GM18951 (cell line): ENCODE results near the gene ZBED4.
A peak's percentile ranks its signal among the peaks of the same experiment; 100 is the strongest.

Experiments
- POLR2A ChIP-seq: IDR thresholded peaks from 4 replicates; pipeline ENCODE4 v1.6.1; 2011; ENCODE audit warnings: mild to moderate bottlenecking; ENCODE audit not compliant: insufficient read length, insufficient read depth; ENCODE audit errors: extremely low read depth
- in situ Hi-C: fragments of 300-500 bp; cut with MboI; formaldehyde crosslinking; loops from one replicate; pipeline ENCODE4 v1.12.0; 2022; ENCODE audit warnings: low sequenced_read_pairs, mixed read lengths, inconsistent platforms; ENCODE audit not compliant: unreplicated experiment

The ZBED4 gene

DNA sequence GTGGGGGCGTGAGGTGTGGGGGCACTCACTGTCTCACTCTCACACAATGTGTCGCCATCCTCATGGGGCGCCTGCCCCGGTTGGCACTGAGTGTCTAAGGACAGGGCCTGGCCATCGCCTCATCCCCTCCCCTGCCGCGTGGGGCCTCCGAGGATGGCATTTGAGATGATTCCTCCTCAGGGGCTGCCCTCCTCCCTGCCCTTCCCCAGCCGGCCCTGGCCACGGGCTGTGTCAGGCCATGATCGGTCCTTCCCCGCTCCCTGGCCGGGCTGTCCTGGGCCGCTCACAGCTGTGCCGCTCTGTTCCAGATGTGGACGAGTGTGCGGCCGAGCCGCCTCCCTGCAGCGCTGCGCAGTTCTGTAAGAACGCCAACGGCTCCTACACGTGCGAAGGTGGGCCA, 69.3 kb downstream of the ZBED4 start:
- no peak for TF ChIP-seq POLR2A
- in situ Hi-C loops, result no loop called here

GRCh38 chr22:49923445-49923844, 69.8 kb downstream of the ZBED4 start:
- in situ Hi-C loops, result no loop called here
- TF ChIP-seq POLR2A, result no peak

- TF ChIP-seq POLR2A, result no peak
- in situ Hi-C loops, result no loop called here
Measured at GRCh38 chr22:49924113-49924833, 70.6 kb downstream of the ZBED4 start.

GRCh38 chr22:49925525-49926128, 72.0 kb downstream of the ZBED4 start:
- in situ Hi-C loops, result loop anchor here (25.0 kb wide), 1 partner anchor 287 kb away; the partner anchor contains the start of gene SELENOO
- peak; percentile 61 for TF ChIP-seq POLR2A

GRCh38 chr22:49926916-49927315, 73.3 kb downstream of the ZBED4 start:
- in situ Hi-C loops, result loop anchor here (25.0 kb wide), 1 partner anchor 285 kb away; the partner anchor contains the start of gene SELENOO

GRCh38 chr22:49927483-49928184, 74.0 kb downstream of the ZBED4 start:
- no peak for TF ChIP-seq POLR2A
- in situ Hi-C loops, result loop anchor here (25.0 kb wide), 1 partner anchor 285 kb away; the partner anchor contains the start of gene SELENOO

More at GRCh38 chr22:49926916-49927315, 73.3 kb downstream of the ZBED4 start:
- no peak for TF ChIP-seq POLR2A

GRCh38 chr22:49928185-49928495, 74.5 kb downstream of the ZBED4 start:
- in situ Hi-C loops, result loop anchor here (25.0 kb wide), 1 partner anchor 284 kb away; the partner anchor contains the start of gene SELENOO
- TF ChIP-seq POLR2A, result no peak

- TF ChIP-seq POLR2A, result no peak
- in situ Hi-C loops, result loop anchor here (25.0 kb wide), 1 partner anchor 284 kb away; the partner anchor contains the start of gene SELENOO
Measured at GRCh38 chr22:49928555-49929210, 75.0 kb downstream of the ZBED4 start.

DNA sequence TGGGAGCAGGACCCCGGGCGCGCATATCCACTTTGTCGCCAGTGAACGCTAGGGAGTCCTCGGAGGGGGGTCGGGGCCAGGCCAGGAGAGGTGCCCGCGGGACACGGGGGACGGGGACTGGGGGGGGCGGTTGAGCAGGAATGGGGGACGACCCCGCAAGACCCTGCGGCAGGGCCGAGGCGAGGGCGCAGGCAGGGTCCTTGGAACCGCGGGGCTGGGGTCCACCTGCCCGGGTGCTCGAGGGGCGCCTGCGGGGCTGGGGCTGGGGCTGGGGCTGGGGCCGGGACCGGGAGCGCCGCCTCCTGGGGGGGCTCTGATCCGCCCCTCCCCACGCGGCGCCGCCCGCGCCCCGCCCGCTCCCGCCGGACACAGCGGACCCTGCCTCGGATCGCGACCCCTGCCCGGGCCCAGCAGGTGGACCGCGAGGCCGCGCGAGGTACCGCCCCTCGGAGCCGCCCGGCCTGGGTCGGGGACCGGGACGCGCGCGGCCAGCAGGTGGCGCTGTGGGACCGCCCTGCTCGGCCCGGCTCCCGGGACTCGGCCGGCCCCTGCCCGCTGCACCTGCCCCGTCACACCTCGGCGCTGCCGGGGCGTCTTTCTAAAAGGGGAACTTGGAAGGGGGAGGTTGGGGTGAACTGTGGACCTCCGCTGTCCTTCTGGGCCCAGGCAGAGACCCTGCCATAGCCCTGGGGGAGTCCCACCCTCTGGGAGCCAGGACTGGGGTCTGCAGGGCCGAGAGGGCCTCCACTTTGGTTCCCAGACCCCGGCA, 75.8 kb downstream of the ZBED4 start:
- in situ Hi-C loops, result loop anchor here (25.0 kb wide), 1 partner anchor 283 kb away; the partner anchor contains the start of gene SELENOO
- TF ChIP-seq POLR2A, result no peak

- in situ Hi-C loops, result loop anchor here (5.0 to 25.0 kb wide), 2 partner anchors 102 to 282 kb away; partner anchors contain the start of gene SELENOO
Measured at GRCh38 chr22:49929994-49930575, 76.4 kb downstream of the ZBED4 start.

GRCh38 chr22:49930596-49931412, 77.2 kb downstream of the ZBED4 start:
- no peak for TF ChIP-seq POLR2A
- in situ Hi-C loops, result loop anchor here (5.0 to 25.0 kb wide), 2 partner anchors 101 to 281 kb away; partner anchors contain the start of gene SELENOO

More at GRCh38 chr22:49929994-49930575, 76.4 kb downstream of the ZBED4 start:
- no peak for TF ChIP-seq POLR2A
